ENCODE results near the gene INKA2.

INKA2 gene

DNA sequence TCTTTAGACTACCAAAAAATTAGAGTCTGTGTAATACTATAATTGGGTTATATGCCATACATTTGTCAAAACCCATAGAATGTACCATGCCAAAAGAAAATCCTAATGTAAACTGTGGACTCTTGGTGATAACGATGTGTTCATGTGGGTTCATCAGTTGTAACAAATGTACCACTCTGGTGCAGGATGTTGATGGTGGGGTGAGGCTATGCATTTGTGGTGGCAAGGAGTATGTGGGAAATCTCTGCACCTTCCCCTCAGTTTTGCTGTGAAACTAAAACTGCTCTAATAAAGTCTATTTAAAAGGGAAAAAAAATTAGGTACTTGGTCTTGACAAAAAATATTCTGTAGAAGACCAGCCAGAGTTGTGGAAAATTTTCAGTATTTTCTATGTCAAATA, 43.4 kb downstream of the INKA2 start:
- no peak for DNase-seq

DNA sequence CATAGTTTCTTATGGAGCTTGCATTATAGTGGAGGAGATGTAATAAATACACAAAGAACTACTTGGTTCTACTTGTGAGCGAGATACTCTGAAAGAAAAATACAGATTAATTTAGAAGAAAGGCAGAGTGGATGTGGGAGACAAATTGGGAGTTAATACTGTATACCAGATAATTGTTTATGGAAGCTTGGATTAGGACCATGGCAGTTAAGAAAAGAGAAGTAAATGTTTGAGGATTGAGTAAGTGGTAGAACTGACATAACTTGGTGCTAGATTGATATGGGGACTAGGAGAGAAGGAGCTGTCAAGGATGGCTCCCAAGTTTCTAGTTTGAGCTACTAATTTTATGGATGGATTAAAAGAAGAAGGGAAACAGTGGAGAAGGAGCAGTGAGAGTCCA, 47.3 kb downstream of the INKA2 start:
- DNase-seq: no peak

DNA sequence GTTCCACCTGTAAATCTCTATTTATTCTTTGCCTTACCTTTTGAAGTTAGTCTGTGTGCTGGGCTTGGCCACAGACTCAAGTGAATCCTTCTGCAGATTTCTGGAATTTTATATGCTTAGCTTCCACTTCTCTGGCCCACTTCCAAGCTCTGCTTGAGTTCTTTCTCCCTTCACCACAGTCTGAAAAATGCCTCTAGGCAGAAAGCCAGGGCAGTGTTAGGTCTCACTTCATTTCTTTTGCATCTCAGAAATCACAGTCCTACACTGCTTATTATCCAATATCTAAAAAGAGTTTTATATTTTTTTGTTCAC, 48.9 kb downstream of the INKA2 start:
- DNase-seq: no peak

Measured in CD4-positive, alpha-beta T cell treated with Interleukin-12 subunit alpha and Interleukin-12 subunit beta, for 1 hour (primary cell).